ENCODE data around the gene LYPD1.

LYPD1 gene

GRCh38 chr2:132654968-132655367 lies 15.0 kb downstream of the LYPD1 start:
- no peak overlapping the region for H3K4me3 ChIP-seq (ENCODE audit: low read length)

GRCh38 chr2:132654335-132654734 lies 15.7 kb downstream of the LYPD1 start:
- H3K4me3 ChIP-seq (ENCODE audit: low read length): no peak overlapping the region
- no peak for TF ChIP-seq ZNF274 (IDR thresholded peaks at IDR 0.05; ENCODE audit: low read depth, low read length)

More at GRCh38 chr2:132654968-132655367, 15.0 kb downstream of the LYPD1 start:
- no peak for TF ChIP-seq ZNF274 (IDR thresholded peaks at IDR 0.05; ENCODE audit: low read depth, low read length)

GRCh38 chr2:132652474-132652873 lies 17.5 kb downstream of the LYPD1 start:
- no peak overlapping the region for H3K4me3 ChIP-seq (ENCODE audit: low read length)
- TF ChIP-seq ZNF274 (IDR thresholded peaks at IDR 0.05; ENCODE audit: low read depth, low read length): no peak

- TF ChIP-seq ZNF274 (IDR thresholded peaks at IDR 0.05; ENCODE audit: low read depth, low read length): no peak
- no peak overlapping the region for H3K4me3 ChIP-seq (ENCODE audit: low read length)
Measured at GRCh38 chr2:132651115-132652045, 18.6 kb downstream of the LYPD1 start.

GRCh38 chr2:132646540-132647108 lies 23.4 kb downstream of the LYPD1 start:
- H3K4me3 ChIP-seq (ENCODE audit: low read length): no peak overlapping the region

GRCh38 chr2:132645722-132646539 lies 24.1 kb downstream of the LYPD1 start:
- TF ChIP-seq ZNF274 (IDR thresholded peaks at IDR 0.05; ENCODE audit: low read depth, low read length): no peak
- no peak overlapping the region for H3K4me3 ChIP-seq (ENCODE audit: low read length)

More at GRCh38 chr2:132646540-132647108, 23.4 kb downstream of the LYPD1 start:
- no peak for TF ChIP-seq ZNF274 (IDR thresholded peaks at IDR 0.05; ENCODE audit: low read depth, low read length)

GRCh38 chr2:132645176-132645575 lies 24.8 kb downstream of the LYPD1 start:
- TF ChIP-seq ZNF274 (IDR thresholded peaks at IDR 0.05; ENCODE audit: low read depth, low read length): no peak
- no peak overlapping the region for H3K4me3 ChIP-seq (ENCODE audit: low read length)

GRCh38 chr2:132642415-132642814 lies 27.6 kb downstream of the LYPD1 start:
- H3K4me3 ChIP-seq (ENCODE audit: low read length): no peak overlapping the region
- TF ChIP-seq ZNF274 (IDR thresholded peaks at IDR 0.05; ENCODE audit: low read depth, low read length): no peak

GRCh38 chr2:132641819-132642218 lies 28.2 kb downstream of the LYPD1 start:
- no peak for TF ChIP-seq ZNF274 (IDR thresholded peaks at IDR 0.05; ENCODE audit: low read depth, low read length)
- no peak overlapping the region for H3K4me3 ChIP-seq (ENCODE audit: low read length)

- no peak for TF ChIP-seq ZNF274 (IDR thresholded peaks at IDR 0.05; ENCODE audit: low read depth, low read length)
- no peak overlapping the region for H3K4me3 ChIP-seq (ENCODE audit: low read length)
Measured at GRCh38 chr2:132640116-132640515, 29.9 kb downstream of the LYPD1 start.

GRCh38 chr2:132638313-132639040 lies 31.5 kb downstream of the LYPD1 start:
- TF ChIP-seq ZNF274 (IDR thresholded peaks at IDR 0.05; ENCODE audit: low read depth, low read length): no peak
- no peak overlapping the region for H3K4me3 ChIP-seq (ENCODE audit: low read length)

- TF ChIP-seq ZNF274 (IDR thresholded peaks at IDR 0.05; ENCODE audit: low read depth, low read length): no peak
- no peak overlapping the region for H3K4me3 ChIP-seq (ENCODE audit: low read length)
Measured at GRCh38 chr2:132636346-132636745, 33.7 kb downstream of the LYPD1 start.

GRCh38 chr2:132633635-132634034 lies 36.4 kb downstream of the LYPD1 start:
- no peak for TF ChIP-seq ZNF274 (IDR thresholded peaks at IDR 0.05; ENCODE audit: low read depth, low read length)
- H3K4me3 ChIP-seq (ENCODE audit: low read length): no peak overlapping the region
